Osteocyte (in vitro differentiated cells): ENCODE data around the gene SEPTIN8. TPM values are rescaled to one million over a fixed set of nuclear protein-coding genes. Genes with fewer than 3 reads are reported as not detected.

Source experiments
- DNase-seq: peaks from one replicate; pipeline ENCODE4 v3.0.0; 2021; ENCODE audit warnings: mixed read lengths; ENCODE audit not compliant: unreplicated experiment; ENCODE audit errors: extremely low spot score
- H3K27ac Mint-ChIP-seq: one replicate; pipeline ENCODE4 v1.8.0; 2021; ENCODE audit warnings: mild to moderate bottlenecking, mixed read lengths; ENCODE audit not compliant: unreplicated experiment
- H3K27me3 Mint-ChIP-seq: one replicate; pipeline ENCODE4 v1.8.0; 2021; ENCODE audit warnings: mixed read lengths; ENCODE audit not compliant: unreplicated experiment
- H3K36me3 Mint-ChIP-seq: one replicate; pipeline ENCODE4 v1.8.0; 2021; ENCODE audit warnings: mixed read lengths; ENCODE audit not compliant: unreplicated experiment
- H3K4me1 Mint-ChIP-seq: one replicate; pipeline ENCODE4 v1.8.0; 2021; ENCODE audit warnings: mixed read lengths; ENCODE audit not compliant: unreplicated experiment
- H3K4me3 Mint-ChIP-seq: one replicate; pipeline ENCODE4 v1.8.0; 2021; ENCODE audit warnings: mild to moderate bottlenecking, moderate library complexity, mixed read lengths; ENCODE audit not compliant: unreplicated experiment
- H3K9me3 Mint-ChIP-seq: one replicate; pipeline ENCODE4 v1.8.0; 2021; ENCODE audit warnings: mixed read lengths; ENCODE audit not compliant: unreplicated experiment
- CTCF ChIP-seq: fragments of 200-600 bp; sonication (generic); IDR thresholded peaks from 2 replicates; pipeline ENCODE4 v1.5.0; 2021; ENCODE audit warnings: antibody characterized with exemption, mild to moderate bottlenecking, moderate library complexity
- total RNA-seq: library from RNA; stranded (reverse); gene quantifications from 2 replicates; pipeline ENCODE4 v1.2.1, GENCODE V29; 2021

SEPTIN8 gene
- total RNA-seq, 1 donor from 2014 or later, result 57.9 TPM

GRCh38 chr5:132790201-132790865 is 13.3 kb upstream of the SEPTIN8 start:
- H3K27me3 Mint-ChIP-seq, result peaks cover 23% of the 10 kb centered on the region
- H3K4me1 Mint-ChIP-seq, result no peaks in the 10 kb centered on the region
- H3K27ac Mint-ChIP-seq, result no peak overlapping the region
- DNase-seq, result no peak
- H3K36me3 Mint-ChIP-seq, result no peaks in the 10 kb centered on the region
- no peak for TF ChIP-seq CTCF
- no peaks in the 10 kb centered on the region for H3K9me3 Mint-ChIP-seq
- H3K4me3 Mint-ChIP-seq, result no peak overlapping the region

DNA sequence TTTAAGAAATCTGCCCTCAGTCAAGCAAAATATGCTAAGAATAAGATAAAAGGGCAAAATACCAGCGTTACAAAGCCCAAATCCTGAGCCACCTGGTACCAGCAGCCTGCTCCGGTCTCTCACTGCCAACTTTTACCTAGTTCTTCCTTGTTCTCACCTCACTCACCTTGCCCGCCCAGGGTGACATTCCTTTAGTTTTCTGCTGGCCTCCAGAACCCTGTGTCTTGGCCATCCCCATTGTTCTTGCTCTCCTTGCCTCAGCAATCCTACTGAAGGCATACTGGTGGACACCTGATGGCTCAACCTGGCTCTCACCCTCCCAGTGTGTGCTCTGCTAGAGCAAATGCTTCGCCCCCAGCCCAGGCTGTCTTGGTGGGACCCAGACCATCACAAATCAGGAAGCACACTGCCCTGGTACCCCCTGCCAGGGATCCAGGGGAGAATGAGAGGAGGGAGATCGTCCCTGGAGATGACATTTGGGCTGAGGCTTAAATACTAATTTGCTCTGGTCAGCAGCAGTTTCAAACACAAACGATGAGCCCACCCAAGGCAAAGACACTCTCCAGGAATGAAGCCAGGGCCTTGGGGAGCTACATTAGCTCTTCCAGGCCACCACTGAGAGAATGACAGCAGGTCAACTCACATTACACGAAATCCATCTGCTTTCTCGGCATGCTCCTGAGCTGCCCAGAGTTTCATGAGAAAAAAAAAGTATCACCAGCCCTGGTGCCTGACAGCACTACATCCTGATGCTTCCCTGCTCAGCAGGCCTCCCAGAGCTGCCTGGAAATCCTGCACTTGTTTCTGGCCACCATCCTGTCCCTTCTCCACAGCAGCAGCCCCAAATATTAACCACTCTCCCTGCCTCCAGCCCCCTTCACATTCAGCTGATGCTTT is 12.2 kb upstream of the SEPTIN8 start:
- DNase-seq, result no peak
- no peak for TF ChIP-seq CTCF
- peaks cover 4% of the 10 kb centered on the region for H3K4me1 Mint-ChIP-seq
- peaks cover 18% of the 10 kb centered on the region for H3K27me3 Mint-ChIP-seq
- no peak overlapping the region for H3K4me3 Mint-ChIP-seq
- no peak overlapping the region for H3K27ac Mint-ChIP-seq
- no peaks in the 10 kb centered on the region for H3K36me3 Mint-ChIP-seq
- no peaks in the 10 kb centered on the region for H3K9me3 Mint-ChIP-seq

DNA sequence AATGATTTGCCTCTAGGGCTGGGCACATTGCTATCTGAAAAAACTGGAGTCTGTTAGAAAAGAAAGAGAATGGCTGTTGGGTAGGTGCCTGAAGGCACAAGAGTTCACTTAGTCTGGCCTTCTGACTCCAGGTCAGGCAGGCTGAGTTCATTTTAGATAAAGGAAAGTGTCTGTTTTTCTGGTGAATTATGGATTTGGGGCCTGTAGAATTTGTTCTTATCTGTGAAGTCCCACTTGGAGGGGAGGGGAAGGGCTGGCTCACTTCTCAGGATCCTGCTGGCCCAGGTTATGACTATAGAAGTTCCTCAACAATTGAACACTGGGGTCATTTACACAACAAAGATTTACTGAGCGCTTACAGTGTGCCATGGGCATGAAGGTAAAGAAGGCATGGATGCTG is 11.5 kb upstream of the SEPTIN8 start:
- Mint-ChIP-seq H3K27ac (no peak overlapping the region), H3K4me1 (peaks cover 4% of the 10 kb centered on the region), H3K9me3 (no peaks in the 10 kb centered on the region), H3K4me3 (no peak overlapping the region), H3K36me3 (no peaks in the 10 kb centered on the region), H3K27me3 (peaks cover 18% of the 10 kb centered on the region)
- no peak for DNase-seq
- TF ChIP-seq CTCF, result no peak

- no peak for DNase-seq
- no peak for TF ChIP-seq CTCF
- H3K27ac Mint-ChIP-seq, result no peak overlapping the region
Measured at GRCh38 chr5:132787076-132787475, 10.0 kb upstream of the SEPTIN8 start.

DNA sequence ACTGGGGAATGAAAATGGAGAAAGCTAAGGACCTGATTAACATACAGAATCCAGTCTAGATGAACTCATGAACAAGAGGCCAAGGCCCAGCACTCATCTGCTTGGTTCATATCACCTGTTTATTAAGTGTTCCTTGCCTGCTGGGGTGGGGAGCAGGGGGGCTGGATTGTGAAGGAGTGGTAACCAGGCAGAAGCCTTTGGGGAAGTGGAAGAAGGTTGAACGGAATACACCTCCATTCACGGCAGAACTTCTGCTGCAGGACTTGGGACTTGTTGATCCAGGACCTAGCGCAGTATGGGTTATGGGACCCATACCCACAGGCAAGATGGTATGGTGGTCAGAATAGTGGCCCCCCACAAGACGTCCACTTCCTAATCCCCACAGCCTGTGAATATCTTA is 8.8 kb upstream of the SEPTIN8 start:
- H3K27ac Mint-ChIP-seq, result no peak overlapping the region
- H3K27me3 Mint-ChIP-seq, result peaks cover 3% of the 10 kb centered on the region
- no peak overlapping the region for H3K4me3 Mint-ChIP-seq
- H3K9me3 Mint-ChIP-seq, result no peaks in the 10 kb centered on the region
- H3K4me1 Mint-ChIP-seq, result peaks cover 4% of the 10 kb centered on the region
- TF ChIP-seq CTCF, result no peak
- no peak for DNase-seq
- no peaks in the 10 kb centered on the region for H3K36me3 Mint-ChIP-seq

More at GRCh38 chr5:132787076-132787475, 10.0 kb upstream of the SEPTIN8 start:
- Mint-ChIP-seq H3K4me3 (no peak overlapping the region), H3K36me3 (no peaks in the 10 kb centered on the region), H3K4me1 (peaks cover 4% of the 10 kb centered on the region), H3K27me3 (peaks cover 8% of the 10 kb centered on the region), H3K9me3 (no peaks in the 10 kb centered on the region)
